Measurements from ENCODE around the gene EGLN1. TPM values are rescaled to one million over a fixed set of nuclear protein-coding genes. Genes with fewer than 3 reads are reported as not detected.
"Not testable (repeated sequence)": the region's sequence is repeated elsewhere in the genome, so short reads cannot be mapped to it uniquely, and the experiment has no call there.

The EGLN1 gene
- total RNA-seq, 1 experiment from 2014 or later = 29.0 TPM

- Histone ChIP-seq H3K4me3 (ENCODE audit: low read depth in 2 of 2, low read length in 2 of 2) (no peak overlapping the region), H3K27me3 (ENCODE audit: control insufficient read depth, insufficient read depth, low read length) (peaks cover 14% of the 10 kb centered on the region), H3K9me3 (ENCODE audit: control insufficient read depth, insufficient read depth, low read depth, low read length) (no peaks in the 10 kb centered on the region), H3K36me3 (ENCODE audit: control insufficient read depth, insufficient read depth, low read length) (no peaks in the 10 kb centered on the region), H3K4me1 (ENCODE audit: control insufficient read depth, insufficient read depth, low read length) (no peaks in the 10 kb centered on the region), H3K27ac (ENCODE audit: low read length) (no peak overlapping the region)
- TF ChIP-seq POLR2AphosphoS5 (IDR thresholded peaks at IDR 0.05; ENCODE audit: low read depth, low read length) (no peak), TCF7L2 (IDR thresholded peaks at IDR 0.05; ENCODE audit: low read depth, low read length) (no peak), SIN3A (IDR thresholded peaks at IDR 0.05; ENCODE audit: borderline replicate concordance, insufficient read depth, low read depth, low read length) (no peak)
- TF ChIP-seq, protein P1, sequence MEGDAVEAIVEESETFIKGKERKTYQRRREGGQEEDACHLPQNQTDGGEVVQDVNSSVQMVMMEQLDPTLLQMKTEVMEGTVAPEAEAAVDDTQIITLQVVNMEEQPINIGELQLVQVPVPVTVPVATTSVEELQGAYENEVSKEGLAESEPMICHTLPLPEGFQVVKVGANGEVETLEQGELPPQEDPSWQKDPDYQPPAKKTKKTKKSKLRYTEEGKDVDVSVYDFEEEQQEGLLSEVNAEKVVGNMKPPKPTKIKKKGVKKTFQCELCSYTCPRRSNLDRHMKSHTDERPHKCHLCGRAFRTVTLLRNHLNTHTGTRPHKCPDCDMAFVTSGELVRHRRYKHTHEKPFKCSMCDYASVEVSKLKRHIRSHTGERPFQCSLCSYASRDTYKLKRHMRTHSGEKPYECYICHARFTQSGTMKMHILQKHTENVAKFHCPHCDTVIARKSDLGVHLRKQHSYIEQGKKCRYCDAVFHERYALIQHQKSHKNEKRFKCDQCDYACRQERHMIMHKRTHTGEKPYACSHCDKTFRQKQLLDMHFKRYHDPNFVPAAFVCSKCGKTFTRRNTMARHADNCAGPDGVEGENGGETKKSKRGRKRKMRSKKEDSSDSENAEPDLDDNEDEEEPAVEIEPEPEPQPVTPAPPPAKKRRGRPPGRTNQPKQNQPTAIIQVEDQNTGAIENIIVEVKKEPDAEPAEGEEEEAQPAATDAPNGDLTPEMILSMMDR (IDR thresholded peaks at IDR 0.05) = no peak
- TF ChIP-seq, protein P2, sequence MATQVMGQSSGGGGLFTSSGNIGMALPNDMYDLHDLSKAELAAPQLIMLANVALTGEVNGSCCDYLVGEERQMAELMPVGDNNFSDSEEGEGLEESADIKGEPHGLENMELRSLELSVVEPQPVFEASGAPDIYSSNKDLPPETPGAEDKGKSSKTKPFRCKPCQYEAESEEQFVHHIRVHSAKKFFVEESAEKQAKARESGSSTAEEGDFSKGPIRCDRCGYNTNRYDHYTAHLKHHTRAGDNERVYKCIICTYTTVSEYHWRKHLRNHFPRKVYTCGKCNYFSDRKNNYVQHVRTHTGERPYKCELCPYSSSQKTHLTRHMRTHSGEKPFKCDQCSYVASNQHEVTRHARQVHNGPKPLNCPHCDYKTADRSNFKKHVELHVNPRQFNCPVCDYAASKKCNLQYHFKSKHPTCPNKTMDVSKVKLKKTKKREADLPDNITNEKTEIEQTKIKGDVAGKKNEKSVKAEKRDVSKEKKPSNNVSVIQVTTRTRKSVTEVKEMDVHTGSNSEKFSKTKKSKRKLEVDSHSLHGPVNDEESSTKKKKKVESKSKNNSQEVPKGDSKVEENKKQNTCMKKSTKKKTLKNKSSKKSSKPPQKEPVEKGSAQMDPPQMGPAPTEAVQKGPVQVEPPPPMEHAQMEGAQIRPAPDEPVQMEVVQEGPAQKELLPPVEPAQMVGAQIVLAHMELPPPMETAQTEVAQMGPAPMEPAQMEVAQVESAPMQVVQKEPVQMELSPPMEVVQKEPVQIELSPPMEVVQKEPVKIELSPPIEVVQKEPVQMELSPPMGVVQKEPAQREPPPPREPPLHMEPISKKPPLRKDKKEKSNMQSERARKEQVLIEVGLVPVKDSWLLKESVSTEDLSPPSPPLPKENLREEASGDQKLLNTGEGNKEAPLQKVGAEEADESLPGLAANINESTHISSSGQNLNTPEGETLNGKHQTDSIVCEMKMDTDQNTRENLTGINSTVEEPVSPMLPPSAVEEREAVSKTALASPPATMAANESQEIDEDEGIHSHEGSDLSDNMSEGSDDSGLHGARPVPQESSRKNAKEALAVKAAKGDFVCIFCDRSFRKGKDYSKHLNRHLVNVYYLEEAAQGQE (IDR thresholded peaks at IDR 0.05; ENCODE audit: insufficient read depth in 1 of 2, low read depth in 2 of 2, low read length in 1 of 2) = no peak
- ATAC-seq (no peak), DNase-seq (ENCODE audit: low read depth, low spot score) (no peak)
- intact Hi-C loops (cut with micrococcal nuclease; ENCODE audit: unreplicated experiment) = no loop called here
- in situ Hi-C loops (cut with HindIII; ENCODE audit: low pct_unique_long_range_greater_than_20kb, low sequenced_read_pairs) = no loop called here
- CTCF ChIA-PET = no interaction called here
- POLR2A ChIA-PET = interaction anchor here (0.5 kb wide), 1 partner anchor 106 kb away, joined by 7 read pairs; no protein-coding TSS in a partner anchor
- BruUV-seq (replicated peaks) = no TSS peak
Measured at GRCh38 chr1:231463541-231463940, 41.5 kb upstream of the EGLN1 start.

DNA sequence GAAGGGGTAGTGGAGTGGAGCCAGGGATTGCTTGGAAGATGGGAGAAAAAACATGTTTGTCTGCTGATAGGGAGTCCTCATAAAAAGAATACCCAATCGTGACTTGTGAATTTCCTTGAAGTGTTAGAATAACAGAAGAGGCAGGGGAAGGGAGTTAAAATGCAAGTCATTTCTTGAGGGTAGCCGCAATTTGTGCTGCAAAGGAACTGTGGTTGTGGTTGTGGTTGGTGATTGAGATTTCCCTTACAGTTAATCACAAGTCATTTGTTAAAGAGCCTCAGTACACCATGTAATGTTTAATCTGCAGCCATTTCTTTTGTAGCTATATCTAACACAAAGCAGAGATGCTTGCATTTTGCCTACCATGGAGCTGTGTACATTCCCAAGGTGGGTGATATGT is 38.5 kb upstream of the EGLN1 start:
- H3K4me3 ChIP-seq (ENCODE audit: low read depth in 2 of 2, low read length in 2 of 2) = no peak overlapping the region
- ATAC-seq = no peak
- intact Hi-C loops (cut with micrococcal nuclease; ENCODE audit: unreplicated experiment) = no loop called here
- no peaks in the 10 kb centered on the region for H3K4me1 ChIP-seq (ENCODE audit: control insufficient read depth, insufficient read depth, low read length)
- in situ Hi-C loops (cut with HindIII; ENCODE audit: low pct_unique_long_range_greater_than_20kb, low sequenced_read_pairs) = no loop called here
- H3K9me3 ChIP-seq (ENCODE audit: control insufficient read depth, insufficient read depth, low read depth, low read length) = no peaks in the 10 kb centered on the region
- H3K27me3 ChIP-seq (ENCODE audit: control insufficient read depth, insufficient read depth, low read length) = peaks cover 14% of the 10 kb centered on the region
- no peak for DNase-seq (ENCODE audit: low read depth, low spot score)
- CTCF ChIA-PET = no interaction called here
- no TSS peak for BruUV-seq (replicated peaks)
- no peaks in the 10 kb centered on the region for H3K36me3 ChIP-seq (ENCODE audit: control insufficient read depth, insufficient read depth, low read length)
- TF ChIP-seq TCF7L2 (IDR thresholded peaks at IDR 0.05; ENCODE audit: low read depth, low read length) = no peak
- no peak for TF ChIP-seq SIN3A (IDR thresholded peaks at IDR 0.05; ENCODE audit: borderline replicate concordance, insufficient read depth, low read depth, low read length)
- TF ChIP-seq, protein P2 (IDR thresholded peaks at IDR 0.05; ENCODE audit: insufficient read depth in 1 of 2, low read depth in 2 of 2, low read length in 1 of 2) = no peak
- TF ChIP-seq, protein P1 (IDR thresholded peaks at IDR 0.05) = no peak
- no peak for TF ChIP-seq POLR2AphosphoS5 (IDR thresholded peaks at IDR 0.05; ENCODE audit: low read depth, low read length)
- POLR2A ChIA-PET = interaction anchor here (0.6 kb wide), 1 partner anchor 95 kb away, joined by 3 read pairs; no protein-coding TSS in a partner anchor
- H3K27ac ChIP-seq (ENCODE audit: low read length) = no peak overlapping the region

GRCh38 chr1:231459438-231459837 is 37.4 kb upstream of the EGLN1 start:
- BruUV-seq (replicated peaks); POLR2A ChIA-PET; in situ Hi-C loops (cut with HindIII; ENCODE audit: low pct_unique_long_range_greater_than_20kb, low sequenced_read_pairs); H3K27ac ChIP-seq (ENCODE audit: low read length); H3K27me3 ChIP-seq (ENCODE audit: control insufficient read depth, insufficient read depth, low read length); H3K9me3 ChIP-seq (ENCODE audit: control insufficient read depth, insufficient read depth, low read depth, low read length); H3K4me3 ChIP-seq (ENCODE audit: low read depth in 2 of 2, low read length in 2 of 2); CTCF ChIA-PET; DNase-seq (ENCODE audit: low read depth, low spot score); H3K36me3 ChIP-seq (ENCODE audit: control insufficient read depth, insufficient read depth, low read length); ATAC-seq; H3K4me1 ChIP-seq (ENCODE audit: control insufficient read depth, insufficient read depth, low read length); intact Hi-C loops (cut with micrococcal nuclease; ENCODE audit: unreplicated experiment): not testable (repeated sequence)

DNA sequence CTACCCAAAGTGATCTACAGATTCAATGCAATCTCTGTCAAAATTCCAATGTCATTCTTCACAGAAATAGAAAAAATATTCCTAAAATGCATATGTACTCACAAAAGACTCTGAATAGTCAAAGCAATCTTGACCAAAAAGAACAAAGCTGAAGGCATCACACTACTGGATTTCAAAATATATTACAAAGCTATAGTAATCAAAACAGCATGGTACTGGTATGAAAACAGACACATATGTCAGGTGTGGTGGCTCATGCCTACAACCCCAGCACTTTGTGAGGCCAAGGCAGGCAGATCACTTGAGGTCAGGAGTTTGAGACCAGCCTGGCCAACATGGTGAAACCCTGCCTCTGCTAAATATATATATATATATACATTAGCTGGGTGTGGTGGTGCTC is 35.9 kb upstream of the EGLN1 start:
- intact Hi-C loops (cut with micrococcal nuclease; ENCODE audit: unreplicated experiment); H3K9me3 ChIP-seq (ENCODE audit: control insufficient read depth, insufficient read depth, low read depth, low read length); POLR2A ChIA-PET; H3K4me3 ChIP-seq (ENCODE audit: low read depth in 2 of 2, low read length in 2 of 2); H3K27me3 ChIP-seq (ENCODE audit: control insufficient read depth, insufficient read depth, low read length); DNase-seq (ENCODE audit: low read depth, low spot score); H3K27ac ChIP-seq (ENCODE audit: low read length); ATAC-seq; CTCF ChIA-PET; H3K36me3 ChIP-seq (ENCODE audit: control insufficient read depth, insufficient read depth, low read length); in situ Hi-C loops (cut with HindIII; ENCODE audit: low pct_unique_long_range_greater_than_20kb, low sequenced_read_pairs); BruUV-seq (replicated peaks); H3K4me1 ChIP-seq (ENCODE audit: control insufficient read depth, insufficient read depth, low read length): not testable (repeated sequence)
